Testis (tissue), 3 donors: Measurements from ENCODE around the gene FAM83B. TPM values are rescaled to one million over a fixed set of nuclear protein-coding genes. Genes with fewer than 3 reads are reported as not detected.

Experiments used
- DNase-seq: peaks from one replicate; pipeline ENCODE4 v3.0.0-alpha.2; 2019
- H3K27ac ChIP-seq, 2 donors: fragments of 200-600 bp; sonication (generic); one replicate each; pipeline ENCODE4 v1.5.1; 2019
- H3K27me3 ChIP-seq: fragments of 200-600 bp; sonication (generic); one replicate; pipeline ENCODE4 v1.5.1; 2019
- H3K36me3 ChIP-seq: fragments of 200-600 bp; sonication (generic); one replicate; pipeline ENCODE4 v1.5.1; 2017; ENCODE audit warnings: low read depth; ENCODE audit errors: missing control alignments
- H3K4me1 ChIP-seq: fragments of 200-600 bp; sonication (generic); one replicate; pipeline ENCODE4 v1.5.1; 2019
- H3K4me3 ChIP-seq, 2 donors: fragments of 200-600 bp; sonication (generic); one replicate each; pipeline ENCODE4 v1.5.1; 2017 to 2019
- H3K9me3 ChIP-seq: fragments of 200-600 bp; sonication (generic); one replicate; pipeline ENCODE4 v1.5.1; 2017
- CTCF ChIP-seq, 3 experiments: fragments of 450-650 bp in 2 of 3; fragments of 200-600 bp in 1 of 3; sonication (generic) in 1 of 3; IDR thresholded peaks; one replicate each; pipeline ENCODE4 v1.5.1; 2016 to 2019; ENCODE audit warnings: antibody characterized with exemption in 3 of 3, mild to moderate bottlenecking in 2 of 3, moderate library complexity in 1 of 3
- POLR2A ChIP-seq: fragments of 450-650 bp; IDR thresholded peaks from one replicate; pipeline ENCODE4 v1.6.1; 2017; ENCODE audit warnings: antibody characterized with exemption, mild to moderate bottlenecking, moderate library complexity
- WGBS, 2 donors: methylation state at CpG; one replicate each; pipeline ENCODE4 v1.1.5; 2018; 5-methylcytosine and 5-hydroxymethylcytosine counted together
- intact Hi-C: fragments of 100-400 bp; cut with DNase I; formaldehyde crosslinking; loops from one replicate; pipeline ENCODE4 v1.15.1; 2023; ENCODE audit warnings: low total_unique reads
- polyA plus RNA-seq: library from polyadenylated mRNA; stranded (reverse); fragments of 350-450 nt; fragmentation: Illumina TruSeq; extraction: RNeasy Lipid Tissue Mini Kit (QIAGEN cat#74804); gene quantifications from one replicate; pipeline ENCODE4 v1.2.3, GENCODE V29; 2014; ENCODE audit warnings: low read depth, low replicate concordance; ENCODE audit not compliant: insufficient read depth
- total RNA-seq, 2 donors: library from RNA; depleted of rRNA; stranded (reverse); fragments of >200 nt; gene quantifications; one replicate each; pipeline ENCODE4 v1.2.3, GENCODE V29; 2016

The FAM83B gene
- total and polyA plus RNA-seq, 3 donors from 2014 or later: 1.0 to 1.6 (median 1.3) TPM

- no peaks in the 10 kb centered on the region for H3K36me3 ChIP-seq
- TF ChIP-seq CTCF (IDR thresholded peaks at IDR 0.05) (no peak), POLR2A (no peak)
- no peak overlapping the region for H3K27ac ChIP-seq
- H3K4me3 ChIP-seq: no peak overlapping the region
- no peaks in the 10 kb centered on the region for H3K4me1 ChIP-seq
- no peaks in the 10 kb centered on the region for H3K9me3 ChIP-seq
- intact Hi-C loops: no loop called here
- no peak for DNase-seq
- H3K27me3 ChIP-seq: no peaks in the 10 kb centered on the region
These were observed 30.3 kb downstream of the FAM83B start for GRCh38 chr6:54876871-54877270.

- no peak for DNase-seq
- Histone ChIP-seq H3K36me3 (no peaks in the 10 kb centered on the region), H3K9me3 (no peaks in the 10 kb centered on the region), H3K27ac (no peak overlapping the region), H3K27me3 (no peaks in the 10 kb centered on the region), H3K4me1 (no peaks in the 10 kb centered on the region), H3K4me3 (no peak overlapping the region)
- WGBS, 2 donors: 88 to 93% methylated on average over 5 of the region's 5 CpGs
- intact Hi-C loops: no loop called here
- TF ChIP-seq CTCF (IDR thresholded peaks at IDR 0.05) (no peak), POLR2A (no peak)
These were observed 31.2 kb downstream of the FAM83B start for GRCh38 chr6:54877713-54878317.

GRCh38 chr6:54878718-54879117 lies 32.1 kb downstream of the FAM83B start:
- TF ChIP-seq POLR2A (no peak), CTCF (IDR thresholded peaks at IDR 0.05) (no peak)
- 72 to 82% methylated on average over 2 of the region's 2 CpGs for WGBS, 2 donors
- no peak overlapping the region for H3K4me3 ChIP-seq
- H3K4me1 ChIP-seq: no peaks in the 10 kb centered on the region
- no peaks in the 10 kb centered on the region for H3K27me3 ChIP-seq
- DNase-seq: no peak
- no peaks in the 10 kb centered on the region for H3K9me3 ChIP-seq
- H3K27ac ChIP-seq: no peak overlapping the region
- no peaks in the 10 kb centered on the region for H3K36me3 ChIP-seq
- intact Hi-C loops: no loop called here

GRCh38 chr6:54879188-54879985 lies 32.8 kb downstream of the FAM83B start:
- H3K27ac ChIP-seq: no peak overlapping the region
- no peaks in the 10 kb centered on the region for H3K36me3 ChIP-seq
- no peaks in the 10 kb centered on the region for H3K9me3 ChIP-seq
- no peaks in the 10 kb centered on the region for H3K27me3 ChIP-seq
- H3K4me3 ChIP-seq: no peak overlapping the region
- 69 to 71% methylated on average over 8 of the region's 8 CpGs for WGBS, 2 donors
- TF ChIP-seq POLR2A (no peak), CTCF (IDR thresholded peaks at IDR 0.05) (no peak)
- intact Hi-C loops: no loop called here
- no peaks in the 10 kb centered on the region for H3K4me1 ChIP-seq
- DNase-seq: no peak
